ENCODE measurements around the gene JUP.

GRCh38 chr17:41823580-41823979 lies 37.1 kb upstream of the JUP start:
- TF ChIP-seq CTCF (IDR thresholded peaks at IDR 0.05) (no peak), POLR2A (IDR thresholded peaks at IDR 0.05) (no peak), EP300 (IDR thresholded peaks at IDR 0.05) (no peak)

Measured in stomach (tissue), 4 donors.